ENCODE data around the gene TAF1C.

DNA sequence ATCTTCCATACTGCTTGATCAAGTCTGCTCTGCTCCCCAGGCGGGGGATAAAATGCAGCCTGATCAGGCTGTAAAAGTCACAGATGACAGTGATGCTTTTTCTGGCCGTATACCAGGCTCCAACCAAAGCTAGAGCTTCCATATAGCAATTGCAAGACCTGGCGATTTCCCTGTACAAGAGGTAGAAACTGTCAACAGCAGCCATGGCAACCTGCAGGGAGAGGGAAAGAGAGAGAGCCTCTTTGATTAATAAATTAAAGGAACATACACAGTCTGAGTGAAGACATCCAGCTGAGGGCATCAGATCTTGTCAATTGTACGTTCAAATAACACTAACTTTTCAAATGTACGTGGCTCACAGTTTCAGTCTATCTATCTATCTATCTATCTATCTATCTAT is 55.7 kb downstream of the TAF1C start:
- TF ChIP-seq, protein P1, sequence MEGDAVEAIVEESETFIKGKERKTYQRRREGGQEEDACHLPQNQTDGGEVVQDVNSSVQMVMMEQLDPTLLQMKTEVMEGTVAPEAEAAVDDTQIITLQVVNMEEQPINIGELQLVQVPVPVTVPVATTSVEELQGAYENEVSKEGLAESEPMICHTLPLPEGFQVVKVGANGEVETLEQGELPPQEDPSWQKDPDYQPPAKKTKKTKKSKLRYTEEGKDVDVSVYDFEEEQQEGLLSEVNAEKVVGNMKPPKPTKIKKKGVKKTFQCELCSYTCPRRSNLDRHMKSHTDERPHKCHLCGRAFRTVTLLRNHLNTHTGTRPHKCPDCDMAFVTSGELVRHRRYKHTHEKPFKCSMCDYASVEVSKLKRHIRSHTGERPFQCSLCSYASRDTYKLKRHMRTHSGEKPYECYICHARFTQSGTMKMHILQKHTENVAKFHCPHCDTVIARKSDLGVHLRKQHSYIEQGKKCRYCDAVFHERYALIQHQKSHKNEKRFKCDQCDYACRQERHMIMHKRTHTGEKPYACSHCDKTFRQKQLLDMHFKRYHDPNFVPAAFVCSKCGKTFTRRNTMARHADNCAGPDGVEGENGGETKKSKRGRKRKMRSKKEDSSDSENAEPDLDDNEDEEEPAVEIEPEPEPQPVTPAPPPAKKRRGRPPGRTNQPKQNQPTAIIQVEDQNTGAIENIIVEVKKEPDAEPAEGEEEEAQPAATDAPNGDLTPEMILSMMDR (conservative IDR thresholded peaks at IDR 0.05) = no peak
- no peak for TF ChIP-seq EZH2 (IDR thresholded peaks at IDR 0.05; ENCODE audit: low read depth)
